ENCODE results near the gene MFN1.
A peak's percentile ranks its signal among the peaks of the same experiment; 100 is the strongest.
"Not testable (repeated sequence)": the region's sequence is repeated elsewhere in the genome, so short reads cannot be mapped to it uniquely, and the experiment has no call there.

The MFN1 gene

GRCh38 chr3:179347345-179348194 lies at the start of gene MFN1:
Gene MFN1 (plus strand): TSS chr3:179347709. CDS start chr3:179348852, 1,143 bp downstream.
- DNase-seq = peak; percentile 97

DNA sequence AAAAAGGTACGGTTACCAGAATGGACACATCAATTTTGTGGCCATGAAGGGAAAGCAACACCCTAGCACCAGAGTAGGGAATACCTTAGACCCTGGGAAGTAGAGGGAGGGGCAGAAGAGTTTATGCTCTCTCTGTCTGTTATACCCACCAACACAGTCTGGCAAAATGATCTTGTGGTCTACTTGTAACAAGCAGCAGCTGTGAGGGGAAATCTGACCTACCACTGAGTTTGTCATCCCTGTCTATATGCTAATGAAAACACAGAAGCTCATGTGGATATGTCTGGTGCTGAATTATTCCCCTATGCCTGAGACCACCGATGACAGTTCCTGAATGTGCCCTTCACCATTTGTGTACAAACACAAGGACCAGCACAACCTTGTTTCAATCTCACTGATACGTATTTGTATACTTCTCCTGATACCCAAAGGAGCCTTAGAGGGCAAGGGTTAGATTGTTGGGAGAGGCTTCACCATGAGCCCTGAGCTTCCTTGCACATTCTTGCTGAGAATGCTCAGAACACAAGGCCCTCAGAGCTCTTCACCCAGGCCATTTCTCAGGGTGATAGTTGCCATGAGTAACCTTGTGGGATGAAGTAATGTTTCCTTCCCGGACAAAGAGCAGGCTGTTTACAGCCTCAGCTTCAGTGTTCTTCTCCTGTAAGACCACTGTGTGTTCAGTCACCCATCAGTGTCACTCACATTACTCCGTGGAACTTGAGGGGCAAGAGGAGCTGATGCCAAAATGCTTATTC lies 49.4 kb upstream of the MFN1 start:
- no peak for DNase-seq

DNA sequence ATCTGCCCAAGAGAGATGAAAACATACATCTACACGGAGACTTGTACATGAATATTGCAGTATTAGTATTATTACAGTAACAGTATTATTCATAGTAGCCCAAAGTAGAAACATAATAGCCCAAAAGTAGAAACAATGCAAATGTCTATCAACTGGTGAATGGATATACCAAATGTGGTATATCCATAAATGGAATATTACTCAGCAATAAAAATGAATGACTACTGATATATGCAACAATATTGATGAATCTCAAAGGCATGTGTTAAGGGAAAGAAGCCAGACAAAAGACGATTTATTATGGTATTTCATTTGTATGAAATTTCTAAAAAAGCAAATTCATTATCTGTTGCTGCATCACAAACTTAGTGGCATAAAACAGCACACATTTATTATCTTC lies 48.2 kb upstream of the MFN1 start:
- DNase-seq = no peak

DNA sequence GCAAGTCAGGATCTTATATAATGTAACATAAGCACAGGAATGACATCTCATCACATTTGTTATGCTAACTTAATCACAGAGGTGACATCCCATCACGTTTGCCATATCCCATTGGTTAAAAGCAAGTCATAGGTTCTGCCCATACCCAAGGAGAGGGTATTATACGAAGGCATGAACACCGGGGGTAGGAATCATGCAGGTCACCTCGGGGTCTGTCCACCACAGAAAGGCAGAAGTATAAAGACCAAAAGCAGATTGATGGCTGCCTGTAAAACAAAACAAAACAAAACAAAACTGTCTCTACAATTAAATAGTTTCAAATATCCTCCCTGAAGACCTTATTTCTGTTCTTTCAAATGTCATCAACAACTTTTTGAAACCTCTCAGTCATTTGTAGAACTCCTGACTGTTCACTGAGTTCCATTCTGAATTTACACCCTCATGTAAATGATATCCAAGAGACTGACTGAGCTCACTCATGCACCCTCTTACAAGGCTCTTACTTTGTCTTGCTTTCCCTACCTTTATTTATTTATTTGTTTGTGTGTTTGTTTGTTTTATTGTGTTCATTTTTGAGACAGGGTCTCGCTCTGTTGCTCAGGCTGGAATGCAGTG lies 47.4 kb upstream of the MFN1 start:
- DNase-seq = no peak

GRCh38 chr3:179301645-179302044 lies 45.9 kb upstream of the MFN1 start:
- no peak for DNase-seq

GRCh38 chr3:179302111-179302510 lies 45.4 kb upstream of the MFN1 start:
- no peak for DNase-seq

- no peak for DNase-seq
These were observed 42.9 kb upstream of the MFN1 start for GRCh38 chr3:179304605-179305004.

- DNase-seq = not testable (repeated sequence)
These were observed 40.1 kb upstream of the MFN1 start for GRCh38 chr3:179307362-179307761.

GRCh38 chr3:179308001-179308400 lies 39.5 kb upstream of the MFN1 start:
- no peak for DNase-seq

DNA sequence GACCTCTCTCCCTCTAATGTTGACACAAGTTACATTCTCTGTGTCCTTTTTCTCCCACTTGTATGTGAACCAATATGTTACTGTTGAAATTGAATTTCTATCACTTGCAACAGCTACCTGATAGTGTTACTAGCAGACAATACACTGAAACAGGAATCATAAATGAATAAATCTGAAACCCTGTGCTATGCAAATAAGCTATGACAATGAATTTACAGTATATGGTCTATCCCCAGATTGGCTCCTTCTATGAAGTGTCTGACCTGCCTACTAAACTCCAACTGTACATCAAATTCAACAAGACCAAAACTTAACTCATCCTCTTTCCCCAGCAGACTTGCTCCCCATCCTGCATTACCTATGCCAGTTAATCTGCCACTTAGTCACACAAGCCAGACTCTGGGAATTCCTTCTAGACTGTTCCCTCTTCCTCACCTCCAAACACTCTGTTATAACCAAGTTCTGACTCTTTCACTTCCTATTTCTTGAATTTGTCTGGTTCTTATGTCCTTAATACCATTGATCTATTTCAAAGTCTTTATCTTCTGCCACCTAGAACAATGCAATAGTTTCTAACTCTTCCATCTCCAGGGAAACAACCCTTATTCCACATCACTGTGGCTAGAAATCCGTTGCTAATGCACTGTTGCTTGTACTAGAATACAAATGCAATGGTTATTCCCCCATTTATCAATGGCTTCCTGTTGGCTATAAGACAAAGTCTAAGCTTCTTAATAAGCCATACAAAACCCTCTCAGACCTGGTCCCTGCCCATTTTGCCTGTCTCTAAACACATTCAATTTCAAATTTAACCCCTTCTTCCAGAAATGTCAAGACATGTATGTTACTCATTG lies 38.1 kb upstream of the MFN1 start:
- no peak for DNase-seq

GRCh38 chr3:179318876-179319275 lies 28.6 kb upstream of the MFN1 start:
- no peak for DNase-seq

GRCh38 chr3:179321668-179322285 lies 25.7 kb upstream of the MFN1 start:
- peak; percentile 18 for DNase-seq

DNA sequence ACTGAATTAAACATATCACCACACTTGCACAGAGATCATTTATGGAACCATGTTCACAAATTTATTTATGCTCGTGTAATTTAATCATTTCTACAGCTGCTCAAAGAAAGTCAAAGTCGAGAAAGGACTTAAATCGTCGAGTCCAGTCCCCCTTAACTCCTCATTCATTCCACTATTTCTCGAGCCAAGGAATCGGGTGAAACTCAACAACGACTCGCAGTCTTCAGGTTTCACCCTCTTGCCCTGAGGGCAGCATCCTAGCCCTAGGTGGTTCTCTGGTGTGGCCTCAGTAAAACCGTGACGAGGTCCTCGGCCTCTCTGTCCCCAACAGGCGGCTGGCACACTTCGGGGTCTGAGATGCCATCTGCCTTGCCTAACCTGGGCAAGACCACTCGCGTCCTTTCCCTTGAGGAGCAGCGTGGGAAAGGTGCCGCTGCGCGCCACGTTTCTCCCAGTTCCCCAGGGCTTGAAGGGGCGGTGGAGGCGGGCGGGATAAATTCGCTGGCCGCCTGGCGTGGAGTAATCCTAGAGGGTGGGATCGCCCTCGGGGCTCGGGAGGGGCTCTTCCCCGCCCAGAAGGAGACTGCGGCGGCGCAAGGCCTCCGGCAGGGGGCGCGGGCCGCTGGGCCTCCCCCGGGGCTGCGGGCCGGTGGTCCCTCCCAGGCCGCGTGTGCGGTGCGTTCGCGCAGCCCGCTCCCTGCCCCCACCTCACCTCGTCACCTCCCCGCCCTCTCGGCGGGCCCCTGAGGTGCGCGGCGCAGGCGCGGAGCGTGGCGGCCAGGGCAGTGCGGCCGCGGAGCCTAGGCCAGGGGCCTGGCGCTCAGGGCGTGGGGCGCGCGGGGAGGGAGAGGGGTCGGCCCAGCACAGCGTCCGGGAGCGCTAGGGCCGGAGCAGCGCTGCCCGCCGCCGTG lies 25.0 kb upstream of the MFN1 start, which contains the start of gene ZNF639:
TSS of gene ZNF639 (plus strand) at position 746 of the 911 bp plus-strand sequence. CDS start 5,263 bp downstream, outside the sequence.
- peak; percentile 56 for DNase-seq

DNA sequence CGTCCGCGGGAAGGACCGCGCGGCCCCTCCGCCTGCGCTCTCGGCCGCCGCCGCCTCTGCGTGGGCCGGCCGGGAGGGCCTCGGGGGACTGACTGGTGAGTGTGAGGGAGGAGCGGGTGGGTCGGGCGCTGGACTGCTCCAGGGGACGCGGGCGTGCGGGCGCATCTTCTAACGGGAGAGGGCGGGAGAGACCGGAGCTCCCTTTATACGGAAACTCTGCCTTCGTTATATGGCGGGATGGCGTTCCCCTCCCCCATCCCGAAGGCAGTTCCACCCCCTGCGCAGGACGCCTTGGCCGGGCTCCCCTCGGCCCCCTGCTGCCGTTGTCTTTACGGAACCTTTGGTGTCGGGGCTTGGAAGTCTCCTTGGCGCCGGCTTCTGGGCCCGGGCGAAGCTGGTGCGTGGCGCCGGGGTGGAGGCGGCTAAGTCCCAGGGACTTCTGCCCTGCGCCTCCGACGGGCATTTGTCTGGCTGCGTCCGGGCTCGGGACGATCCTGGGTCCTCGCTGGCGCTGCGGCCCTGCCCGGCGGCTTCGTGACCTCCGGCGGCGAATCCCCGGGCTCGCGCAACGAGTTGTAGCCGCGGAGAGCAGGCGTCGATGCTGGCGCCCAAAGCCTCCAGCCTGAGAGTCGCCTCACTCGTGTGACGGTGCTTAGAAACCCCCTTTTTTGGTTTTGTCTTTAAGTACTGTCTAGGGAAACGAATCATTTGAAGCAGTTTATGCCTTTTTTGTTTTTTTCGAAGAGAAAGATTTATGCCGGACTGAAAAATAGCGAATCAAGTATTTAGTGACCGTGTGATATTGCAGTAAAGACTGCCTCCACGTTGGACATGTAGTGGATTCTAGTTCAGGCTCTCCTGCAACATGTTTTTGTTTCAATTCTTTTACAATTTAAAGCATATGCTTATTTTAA lies 24.1 kb upstream of the MFN1 start:
- DNase-seq = peak; percentile 29

GRCh38 chr3:179324270-179324754 lies 23.2 kb upstream of the MFN1 start:
- no peak for DNase-seq

- no peak for DNase-seq
These were observed 17.1 kb upstream of the MFN1 start for GRCh38 chr3:179330438-179330837.

DNA sequence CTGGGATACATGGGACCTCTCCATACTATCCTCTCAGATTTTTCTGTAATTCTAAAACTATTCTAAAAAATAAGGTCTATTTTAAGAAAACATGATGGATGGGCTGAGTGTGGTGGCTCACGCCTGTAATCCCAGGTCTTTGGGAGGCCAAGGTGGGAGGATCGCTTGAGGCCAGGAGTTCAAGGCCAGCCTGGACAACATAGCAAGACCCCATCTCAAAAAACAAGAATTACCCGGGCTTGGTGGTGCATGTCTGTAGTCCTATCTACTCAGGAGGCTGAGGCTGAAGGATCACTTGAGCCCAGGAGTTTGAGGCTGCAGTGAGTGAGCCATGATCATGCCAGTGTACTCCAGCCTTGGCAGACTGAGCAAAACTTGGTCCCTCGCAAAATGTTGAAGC lies 15.3 kb upstream of the MFN1 start:
- DNase-seq = no peak

DNA sequence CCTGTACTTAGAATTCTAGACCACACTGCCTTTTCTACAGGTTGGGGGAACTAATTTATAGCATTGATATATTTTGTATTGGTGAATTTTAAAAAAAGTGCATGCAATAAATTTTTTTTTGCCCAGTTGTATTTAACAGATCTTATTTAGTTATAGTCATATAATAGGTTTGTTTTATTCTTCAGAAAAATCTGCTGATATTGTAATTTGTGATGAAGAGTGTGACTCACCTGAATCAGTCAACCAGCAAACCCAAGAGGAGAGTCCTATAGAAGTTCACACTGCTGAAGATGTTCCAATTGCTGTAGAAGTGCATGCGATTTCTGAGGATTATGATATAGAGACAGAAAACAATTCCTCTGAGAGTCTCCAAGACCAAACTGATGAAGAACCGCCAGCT lies 14.4 kb upstream of the MFN1 start:
- DNase-seq = no peak

DNA sequence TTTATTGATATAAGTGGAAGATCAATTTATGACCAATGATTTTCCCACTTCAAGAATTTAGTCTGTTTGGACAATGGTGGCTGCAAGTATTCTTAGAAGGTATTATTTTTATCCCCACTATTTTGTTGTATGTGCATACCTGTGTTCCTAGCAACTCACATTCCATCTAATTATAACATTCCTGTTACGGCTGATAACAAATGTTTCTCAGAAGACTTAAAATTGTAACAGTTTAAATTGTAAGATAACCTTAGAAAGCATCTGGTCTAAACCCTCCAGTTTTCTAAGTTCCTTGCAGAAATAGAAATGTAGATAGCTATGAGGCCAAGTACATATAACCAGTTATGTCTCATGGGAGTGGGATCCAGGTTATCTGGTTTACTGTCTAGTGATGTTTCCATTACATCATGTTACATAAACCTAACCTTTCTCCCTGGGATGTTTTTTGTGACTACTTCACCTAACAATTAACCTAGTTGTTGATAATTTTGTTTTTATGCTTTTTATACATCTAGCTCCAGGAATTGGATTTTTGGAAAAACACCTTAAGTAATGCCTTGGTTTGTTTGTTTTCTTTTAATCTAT lies 11.1 kb upstream of the MFN1 start:
- no peak for DNase-seq

All from DMS79 treated with DMSO at 0.1 percent for 48 hours (cell line).